Thymus (tissue), 11 donors: ENCODE data around the gene CCDC158. TPM values are rescaled to one million over a fixed set of nuclear protein-coding genes. Genes with fewer than 3 reads are reported as not detected.

Experiments used
- DNase-seq, 9 donors: peaks; one replicate each; pipeline ENCODE4 v3.0.0-alpha.2; 2013; ENCODE audit warnings: low spot score in 9 of 9, low read depth in 6 of 9, missing footprints in 1 of 9
- H3K27ac ChIP-seq, 2 donors: one replicate each; pipeline ENCODE4 v1.5.1; 2013; ENCODE audit warnings: control low read depth in 1 of 2, low read depth in 1 of 2, low read length in 1 of 2, mild to moderate bottlenecking in 1 of 2, moderate library complexity in 1 of 2
- H3K27me3 ChIP-seq, 2 donors: one replicate each; pipeline ENCODE4 v1.5.1; 2013; ENCODE audit warnings: low read length in 1 of 2; ENCODE audit not compliant: control insufficient read depth in 2 of 2, insufficient read depth in 1 of 2
- H3K36me3 ChIP-seq, 2 donors: one replicate each; pipeline ENCODE4 v1.5.1; 2013; ENCODE audit warnings: low read length in 1 of 2, mild to moderate bottlenecking in 1 of 2, moderate library complexity in 1 of 2; ENCODE audit not compliant: control insufficient read depth in 2 of 2, insufficient read depth in 2 of 2
- H3K4me1 ChIP-seq, 2 donors: one replicate each; pipeline ENCODE4 v1.5.1; 2013; ENCODE audit warnings: low read length in 2 of 2; ENCODE audit not compliant: control insufficient read depth in 2 of 2, insufficient read depth in 2 of 2
- H3K4me3 ChIP-seq, 2 donors: one replicate each; pipeline ENCODE4 v1.5.1; 2013; ENCODE audit warnings: low read length in 2 of 2, control low read depth in 1 of 2, mild to moderate bottlenecking in 1 of 2
- H3K9me3 ChIP-seq, 2 donors: one replicate each; pipeline ENCODE4 v1.5.1; 2013; ENCODE audit warnings: low read length in 1 of 2, mild to moderate bottlenecking in 1 of 2; ENCODE audit not compliant: control insufficient read depth in 2 of 2, insufficient read depth in 1 of 2
- WGBS: extraction: QIAGEN DNeasy Blood & Tissue Kit; methylation state at CpG from one replicate; pipeline ENCODE4 v1.1.7; 2013; 5-methylcytosine and 5-hydroxymethylcytosine counted together
- polyA plus RNA-seq: library from polyadenylated mRNA; stranded (reverse); fragments of 200-250 nt; gene quantifications from one replicate; pipeline ENCODE4 v1.2.3, GENCODE V29; 2013
- total RNA-seq: library from RNA; stranded (reverse); fragments of 120-200 nt; gene quantifications from one replicate; pipeline ENCODE4 v1.2.4, GENCODE V29; 2013
- donor health status: healthy.

CCDC158 gene
- total and polyA plus RNA-seq, 2 donors = 0.02 to 0.05 TPM

- DNase-seq = no peak
- Histone ChIP-seq H3K36me3 (no peaks in the 10 kb centered on the region), H3K9me3 (no peaks in the 10 kb centered on the region), H3K27ac (no peak overlapping the region), H3K4me3 (no peak overlapping the region), H3K4me1 (no peaks in the 10 kb centered on the region), H3K27me3 (no peaks in the 10 kb centered on the region)
- 27% methylated on average over 5 of the region's 5 CpGs for WGBS
Observed at GRCh38 chr4:76407440-76408119, 13.4 kb downstream of the CCDC158 start.

GRCh38 chr4:76406081-76406480, 14.9 kb downstream of the CCDC158 start:
- no peak for DNase-seq
- H3K27ac ChIP-seq = no peak overlapping the region
- H3K9me3 ChIP-seq = no peaks in the 10 kb centered on the region
- no peak overlapping the region for H3K4me3 ChIP-seq
- H3K4me1 ChIP-seq = no peaks in the 10 kb centered on the region
- H3K36me3 ChIP-seq = no peaks in the 10 kb centered on the region
- no peaks in the 10 kb centered on the region for H3K27me3 ChIP-seq
- WGBS = 88% methylated on average over 5 of the region's 5 CpGs

- 84% methylated on average over 3 of the region's 3 CpGs for WGBS
- Histone ChIP-seq H3K4me1 (no peaks in the 10 kb centered on the region), H3K36me3 (no peaks in the 10 kb centered on the region), H3K27me3 (no peaks in the 10 kb centered on the region), H3K27ac (no peak overlapping the region), H3K9me3 (no peaks in the 10 kb centered on the region), H3K4me3 (no peak overlapping the region)
- DNase-seq = no peak
Observed at GRCh38 chr4:76401654-76402053, 19.3 kb downstream of the CCDC158 start.

- Histone ChIP-seq H3K36me3 (no peaks in the 10 kb centered on the region), H3K9me3 (no peaks in the 10 kb centered on the region), H3K27ac (no peak overlapping the region), H3K4me3 (no peak overlapping the region), H3K4me1 (no peaks in the 10 kb centered on the region), H3K27me3 (no peaks in the 10 kb centered on the region)
- no peak for DNase-seq
- WGBS = 89% methylated on average over 3 of the region's 3 CpGs
Observed at GRCh38 chr4:76388160-76388908, 32.6 kb downstream of the CCDC158 start.

- Histone ChIP-seq H3K36me3 (no peaks in the 10 kb centered on the region), H3K27ac (no peak overlapping the region)
- WGBS = 95% methylated on average over 6 of the region's 6 CpGs
Observed at GRCh38 chr4:76386566-76387305, 34.2 kb downstream of the CCDC158 start.

GRCh38 chr4:76385974-76386373, 35.0 kb downstream of the CCDC158 start:
- Histone ChIP-seq H3K4me1 (no peaks in the 10 kb centered on the region), H3K9me3 (no peaks in the 10 kb centered on the region), H3K36me3 (no peaks in the 10 kb centered on the region), H3K27ac (no peak overlapping the region), H3K4me3 (no peak overlapping the region), H3K27me3 (no peaks in the 10 kb centered on the region)
- WGBS = 97% methylated on average over 6 of the region's 6 CpGs
- no peak for DNase-seq

More at GRCh38 chr4:76386566-76387305, 34.2 kb downstream of the CCDC158 start:
- Histone ChIP-seq H3K27me3 (no peaks in the 10 kb centered on the region), H3K4me3 (no peak overlapping the region), H3K9me3 (no peaks in the 10 kb centered on the region), H3K4me1 (no peaks in the 10 kb centered on the region)
- no peak for DNase-seq

- Histone ChIP-seq H3K27me3 (no peaks in the 10 kb centered on the region), H3K4me1 (no peaks in the 10 kb centered on the region), H3K9me3 (peaks cover 0 to 2% of the 10 kb centered on the region in 2 donors), H3K36me3 (no peaks in the 10 kb centered on the region), H3K4me3 (no peak overlapping the region), H3K27ac (no peak overlapping the region)
- DNase-seq = no peak
- 94% methylated on average over 4 of the region's 4 CpGs for WGBS
Observed at GRCh38 chr4:76384052-76384451, 36.9 kb downstream of the CCDC158 start.

GRCh38 chr4:76383001-76383400, 37.9 kb downstream of the CCDC158 start:
- Histone ChIP-seq H3K4me1 (no peaks in the 10 kb centered on the region), H3K27ac (no peak overlapping the region), H3K4me3 (no peak overlapping the region), H3K36me3 (no peaks in the 10 kb centered on the region), H3K27me3 (no peaks in the 10 kb centered on the region), H3K9me3 (peaks cover 0 to 2% of the 10 kb centered on the region in 2 donors)
- WGBS = 97% methylated on average over 2 of the region's 2 CpGs
- no peak for DNase-seq

GRCh38 chr4:76381986-76382385, 39.0 kb downstream of the CCDC158 start:
- 95% methylated on average over 3 of the region's 3 CpGs for WGBS
- no peak for DNase-seq

More at GRCh38 chr4:76381986-76382385, 39.0 kb downstream of the CCDC158 start:
- Histone ChIP-seq H3K4me1 (no peaks in the 10 kb centered on the region), H3K27me3 (no peaks in the 10 kb centered on the region), H3K27ac (no peak overlapping the region), H3K4me3 (no peak overlapping the region), H3K9me3 (peaks cover 0 to 2% of the 10 kb centered on the region in 2 donors), H3K36me3 (no peaks in the 10 kb centered on the region)
